GM23248 (cell line): ENCODE data around the gene ZNF644. TPM values are rescaled to one million over a fixed set of nuclear protein-coding genes. Genes with fewer than 3 reads are reported as not detected.
A peak's percentile ranks its signal among the peaks of the same experiment; 100 is the strongest.

Source experiments
- DNase-seq: peaks from one replicate; pipeline ENCODE4 v3.0.0-alpha.2; 2015
- H2AFZ ChIP-seq: fragments of 200-600 bp; sonication (generic); 2 replicates; pipeline ENCODE4 v1.6.1; 2016; ENCODE audit warnings: antibody characterized with exemption
- H3F3A ChIP-seq: fragments of 200-600 bp; sonication (generic); 2 replicates; pipeline ENCODE4 v1.6.1; 2016; ENCODE audit warnings: mild to moderate bottlenecking, antibody characterized with exemption, mixed run types; ENCODE audit not compliant: insufficient read depth
- H3K27ac ChIP-seq: fragments of 200-600 bp; sonication (generic); 2 replicates; pipeline ENCODE4 v1.5.1; 2016; ENCODE audit warnings: mild to moderate bottlenecking
- H3K27me3 ChIP-seq: fragments of 200-600 bp; sonication (generic); replicated peaks from 2 replicates; pipeline ENCODE4 v1.6.1; 2016; ENCODE audit warnings: mild to moderate bottlenecking; ENCODE audit not compliant: insufficient read depth
- H3K36me3 ChIP-seq: fragments of 200-600 bp; sonication (generic); 2 replicates; pipeline ENCODE4 v1.6.1; 2016; ENCODE audit warnings: low read depth, mild to moderate bottlenecking
- H3K4me1 ChIP-seq: fragments of 200-600 bp; sonication (generic); 2 replicates; pipeline ENCODE4 v1.6.1; 2016; ENCODE audit warnings: mild to moderate bottlenecking; ENCODE audit not compliant: insufficient read depth
- H3K4me2 ChIP-seq: fragments of 200-600 bp; sonication (generic); one replicate; pipeline ENCODE4 v1.6.1; 2016; ENCODE audit warnings: mild to moderate bottlenecking; ENCODE audit not compliant: unreplicated experiment
- H3K4me3 ChIP-seq: fragments of 200-600 bp; sonication (generic); 2 replicates; pipeline ENCODE4 v1.5.1; 2016; ENCODE audit warnings: mild to moderate bottlenecking
- H3K79me2 ChIP-seq: fragments of 200-600 bp; sonication (generic); 2 replicates; pipeline ENCODE4 v1.6.1; 2016; ENCODE audit warnings: mild to moderate bottlenecking; ENCODE audit not compliant: insufficient read depth
- H3K9ac ChIP-seq: fragments of 200-600 bp; sonication (generic); 2 replicates; pipeline ENCODE4 v1.6.1; 2016; ENCODE audit warnings: mild to moderate bottlenecking
- H3K9me2 ChIP-seq: fragments of 200-600 bp; sonication (generic); 2 replicates; pipeline ENCODE4 v1.6.1; 2016; ENCODE audit warnings: mixed run types, mild to moderate bottlenecking, moderate library complexity; ENCODE audit not compliant: insufficient read depth
- H3K9me3 ChIP-seq: fragments of 200-600 bp; sonication (generic); one replicate; pipeline ENCODE4 v1.6.1; 2017; ENCODE audit warnings: low read depth
- H4K20me1 ChIP-seq: fragments of 200-600 bp; sonication (generic); 2 replicates; pipeline ENCODE4 v1.6.0; 2016; ENCODE audit not compliant: insufficient read depth
- EZH2 ChIP-seq: fragments of 200-600 bp; sonication (generic); IDR thresholded peaks from 2 replicates; pipeline ENCODE4 v1.6.1; 2018; ENCODE audit warnings: antibody characterized with exemption, mild to moderate bottlenecking; ENCODE audit not compliant: insufficient read depth, poor library complexity, severe bottlenecking
- EZH2phosphoT487 ChIP-seq: fragments of 200-600 bp; sonication (generic); IDR thresholded peaks from 2 replicates; pipeline ENCODE4 v1.6.1; 2018; ENCODE audit warnings: antibody characterized with exemption, moderate library complexity, mild to moderate bottlenecking, low read depth; ENCODE audit not compliant: insufficient read depth
- WGBS, 2 experiments: methylation state at CpG; one replicate each; pipeline ENCODE4 v1.1.6; 2015 to 2017; ENCODE audit warnings: low lambda C conversion rate in 2 of 2, low coverage in 1 of 2; ENCODE audit errors: missing lambda C conversion rate in 2 of 2; 5-methylcytosine and 5-hydroxymethylcytosine counted together
- in situ Hi-C: fragments of 300-500 bp; cut with MboI; formaldehyde crosslinking; loops from 2 replicates; pipeline ENCODE4 v1.15.0; 2020
- polyA plus RNA-seq: library from polyadenylated mRNA; unstranded; fragments of >200 nt; fragmentation: Nextera tagmentation; extraction: Ambion mirVana; gene quantifications from 2 replicates; pipeline ENCODE4 v1.2.1, GENCODE V29; 2016
- total RNA-seq: library from RNA; depleted of rRNA; stranded (reverse); fragments of >200 nt; shearing (Covaris generic); gene quantifications from 2 replicates; pipeline ENCODE4 v1.2.3, GENCODE V29; 2014

Gene ZNF644
- total and polyA plus RNA-seq, 2 experiments from 2014 or later: 34.1 to 35.9 TPM

GRCh38 chr1:90964444-90965035, 57.3 kb downstream of the ZNF644 start:
- peaks cover 6% of the 10 kb centered on the region for H3K4me1 ChIP-seq
- peaks cover 20% of the 10 kb centered on the region for H3F3A ChIP-seq
- no peak overlapping the region for H3K4me2 ChIP-seq
- H3K4me3 ChIP-seq: no peak overlapping the region
- no peaks in the 10 kb centered on the region for H3K9me3 ChIP-seq
- peaks cover 14% of the 10 kb centered on the region; the same call in 1 of the 2 replicates for H4K20me1 ChIP-seq
- H3K79me2 ChIP-seq: peaks cover 100% of the 10 kb centered on the region
- no peaks in the 10 kb centered on the region for H3K9me2 ChIP-seq
- 0 out of 2 replicates have a peak, but pooled peaks cover 5% of the 10 kb centered on the region for H3K36me3 ChIP-seq
- H2AFZ ChIP-seq: no peak overlapping the region
- no peak overlapping the region for H3K9ac ChIP-seq
- in situ Hi-C loops: no loop called here
- no peak overlapping the region for H3K27ac ChIP-seq
- 18 to 19% methylated on average over 1 of the region's 1 CpG for WGBS, 2 experiments
- peak; percentile 31 for DNase-seq
- TF ChIP-seq EZH2: no peak
- no peak for TF ChIP-seq EZH2phosphoT487
- no peaks in the 10 kb centered on the region for H3K27me3 ChIP-seq

DNA sequence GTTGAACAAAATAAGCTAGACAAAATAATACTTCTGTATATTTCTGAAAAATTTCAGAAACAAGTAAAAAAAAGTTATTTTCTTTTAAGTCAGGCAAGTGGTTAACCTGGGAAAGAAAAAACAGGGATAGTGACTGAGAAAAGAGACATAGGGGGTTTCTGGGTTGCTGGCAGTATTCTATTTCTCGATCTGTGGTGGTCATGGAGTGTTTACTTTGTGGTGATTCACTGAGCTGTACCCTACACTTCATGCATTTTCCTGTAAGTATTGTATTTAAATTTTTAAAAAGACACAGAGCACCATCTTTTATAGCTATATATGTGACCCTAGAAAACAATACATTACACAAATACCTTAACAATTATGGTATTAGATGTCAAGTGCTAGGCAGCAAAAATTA, 58.2 kb downstream of the ZNF644 start:
- H3F3A ChIP-seq: peaks cover 26% of the 10 kb centered on the region
- no peak for DNase-seq
- H3K4me3 ChIP-seq: no peak overlapping the region
- no peaks in the 10 kb centered on the region for H3K9me2 ChIP-seq
- in situ Hi-C loops: no loop called here
- H3K9ac ChIP-seq: no peak overlapping the region
- TF ChIP-seq EZH2phosphoT487 (no peak), EZH2 (no peak)
- H3K27ac ChIP-seq: no peak overlapping the region
- no peaks in the 10 kb centered on the region for H3K27me3 ChIP-seq
- WGBS, 2 experiments: 86 to 93% methylated on average over 1 of the region's 1 CpG
- H3K36me3 ChIP-seq: peaks cover 5% of the 10 kb centered on the region; the same call in 1 of the 2 replicates
- peaks cover 15% of the 10 kb centered on the region; the same call in 1 of the 2 replicates for H4K20me1 ChIP-seq
- no peak overlapping the region for H2AFZ ChIP-seq
- H3K79me2 ChIP-seq: peaks cover 100% of the 10 kb centered on the region
- H3K4me2 ChIP-seq: no peak overlapping the region
- H3K9me3 ChIP-seq: no peaks in the 10 kb centered on the region
- peaks cover 9% of the 10 kb centered on the region for H3K4me1 ChIP-seq

DNA sequence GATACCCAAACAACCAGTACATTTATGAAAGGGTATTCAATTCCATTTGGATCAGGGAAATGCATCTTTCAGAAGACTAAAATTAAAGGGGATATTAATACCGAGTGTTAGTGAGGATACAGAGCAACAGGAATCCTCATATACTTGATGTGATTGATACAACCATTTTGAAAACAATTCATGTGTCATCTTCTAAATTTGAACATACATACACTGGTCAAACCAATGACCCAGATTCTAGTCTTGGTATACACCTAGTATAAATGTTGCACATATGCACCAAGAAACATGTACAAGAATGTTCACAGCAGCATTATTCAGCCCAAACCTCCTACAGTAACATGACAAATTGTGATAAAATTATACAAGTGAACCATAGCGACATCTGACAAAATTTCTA, 58.6 kb downstream of the ZNF644 start:
- DNase-seq: no peak
- no peak overlapping the region for H3K4me2 ChIP-seq
- H3K9me3 ChIP-seq: no peaks in the 10 kb centered on the region
- H3K4me3 ChIP-seq: no peak overlapping the region
- H3F3A ChIP-seq: peaks cover 26% of the 10 kb centered on the region
- TF ChIP-seq EZH2phosphoT487: no peak
- no peak for TF ChIP-seq EZH2
- H3K9me2 ChIP-seq: no peaks in the 10 kb centered on the region
- H2AFZ ChIP-seq: no peak overlapping the region
- H4K20me1 ChIP-seq: peaks cover 15% of the 10 kb centered on the region; the same call in 1 of the 2 replicates
- peaks cover 100% of the 10 kb centered on the region for H3K79me2 ChIP-seq
- H3K27ac ChIP-seq: no peak overlapping the region
- no peaks in the 10 kb centered on the region for H3K27me3 ChIP-seq
- peaks cover 9% of the 10 kb centered on the region for H3K4me1 ChIP-seq
- 96 to 98% methylated on average over 2 of the region's 2 CpGs for WGBS, 2 experiments
- in situ Hi-C loops: no loop called here
- peaks cover 6% of the 10 kb centered on the region; the same call in 1 of the 2 replicates for H3K36me3 ChIP-seq
- H3K9ac ChIP-seq: no peak overlapping the region

- H4K20me1 ChIP-seq: peaks cover 28% of the 10 kb centered on the region
- in situ Hi-C loops: no loop called here
- peaks cover 3% of the 10 kb centered on the region; the same call in 1 of the 2 replicates for H3K36me3 ChIP-seq
Observed at GRCh38 chr1:90959352-90960206, 62.3 kb downstream of the ZNF644 start.

More at GRCh38 chr1:90959352-90960206, 62.3 kb downstream of the ZNF644 start:
- no peak overlapping the region for H3K4me2 ChIP-seq
- H3F3A ChIP-seq: peaks cover 31% of the 10 kb centered on the region
- H3K9me2 ChIP-seq: no peaks in the 10 kb centered on the region
- TF ChIP-seq EZH2phosphoT487 (no peak), EZH2 (no peak)
- peak overlapping the region; percentile 21 for H3K27ac ChIP-seq
- WGBS, 2 experiments: 80 to 86% methylated on average over 5 of the region's 5 CpGs
- peaks cover 100% of the 10 kb centered on the region for H3K79me2 ChIP-seq
- DNase-seq: peak; percentile 50
- H3K9ac ChIP-seq: no peak overlapping the region
- peaks cover 21% of the 10 kb centered on the region for H3K4me1 ChIP-seq
- 0 out of 2 replicates have a peak overlapping the region, but pooled peaks have one; percentile 0 for H3K4me3 ChIP-seq
- no peak overlapping the region for H2AFZ ChIP-seq
- H3K9me3 ChIP-seq: no peaks in the 10 kb centered on the region
- no peaks in the 10 kb centered on the region for H3K27me3 ChIP-seq
